NCI-H146 (cell line): ENCODE data around the gene MIEF1.

ENCODE experiments used
- DNase-seq: peaks from one replicate; lab custom pipeline; 2025; lab: John Stamatoyannopoulos, UW

The MIEF1 gene

GRCh38 chr22:39528681-39529486 lies 26.8 kb downstream of the MIEF1 start:
- DNase-seq, result peak; percentile 97

GRCh38 chr22:39529487-39529851 lies 27.4 kb downstream of the MIEF1 start:
- no peak for DNase-seq

GRCh38 chr22:39530116-39530515 lies 28.0 kb downstream of the MIEF1 start:
- no peak for DNase-seq

- no peak for DNase-seq
Observed at GRCh38 chr22:39530692-39531331, 28.7 kb downstream of the MIEF1 start.

GRCh38 chr22:39532215-39533073 lies 30.4 kb downstream of the MIEF1 start, which contains the start of gene RPS19BP1:
Gene RPS19BP1, minus strand, starts transcription at chr22:39532748. Its CDS starts 10 bp downstream, at chr22:39532738.
- peak; percentile 99 for DNase-seq

DNA sequence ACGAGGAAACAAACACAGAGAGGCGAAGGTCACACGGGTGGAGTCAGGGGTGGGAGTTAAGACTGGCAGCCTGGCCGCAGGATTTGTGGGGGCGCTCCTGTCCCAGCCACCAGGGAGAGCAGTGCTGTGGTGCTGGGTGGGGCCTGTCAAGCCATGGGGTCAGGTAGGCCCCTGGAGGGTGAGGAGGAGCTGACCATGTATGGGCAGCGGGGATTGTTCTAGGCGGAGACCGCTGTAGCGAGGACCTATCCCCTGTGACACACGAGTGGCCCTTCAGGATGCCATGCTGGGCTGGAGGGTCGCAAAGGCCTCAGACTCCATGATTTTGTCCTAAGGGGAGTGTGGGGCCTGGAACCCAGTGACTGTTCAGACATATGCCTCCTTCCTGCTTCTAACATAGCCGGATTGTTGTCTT lies 32.0 kb downstream of the MIEF1 start:
- DNase-seq, result no peak

- DNase-seq, result peak; percentile 62
Observed at GRCh38 chr22:39534591-39535356, 32.7 kb downstream of the MIEF1 start.

GRCh38 chr22:39535357-39535725 lies 33.3 kb downstream of the MIEF1 start:
- DNase-seq, result peak; percentile 34

GRCh38 chr22:39535831-39536449 lies 33.9 kb downstream of the MIEF1 start:
- no peak for DNase-seq

DNA sequence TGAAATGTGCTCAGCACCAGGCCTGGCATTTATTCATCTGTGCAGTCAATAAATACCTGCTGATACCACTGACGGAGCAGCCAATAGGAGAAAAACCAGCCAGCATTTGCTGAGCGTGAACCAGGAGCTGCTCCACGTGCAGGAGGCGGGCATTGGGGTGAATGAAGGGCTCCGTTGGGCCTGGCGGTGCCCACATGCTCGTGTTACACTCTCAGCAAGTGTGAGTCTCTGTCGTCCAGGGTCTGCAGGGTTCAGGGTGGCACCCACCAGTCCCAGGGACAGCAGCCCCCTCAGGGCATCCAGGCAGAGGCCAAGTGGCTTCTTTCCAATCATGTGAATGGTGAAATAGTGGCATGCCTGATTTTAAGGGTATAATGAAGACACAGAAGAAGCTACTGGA lies 34.6 kb downstream of the MIEF1 start:
- DNase-seq, result no peak

- no peak for DNase-seq
Observed at GRCh38 chr22:39537975-39538374, 35.9 kb downstream of the MIEF1 start.

GRCh38 chr22:39543095-39543494 lies 41.0 kb downstream of the MIEF1 start:
- DNase-seq, result no peak

DNA sequence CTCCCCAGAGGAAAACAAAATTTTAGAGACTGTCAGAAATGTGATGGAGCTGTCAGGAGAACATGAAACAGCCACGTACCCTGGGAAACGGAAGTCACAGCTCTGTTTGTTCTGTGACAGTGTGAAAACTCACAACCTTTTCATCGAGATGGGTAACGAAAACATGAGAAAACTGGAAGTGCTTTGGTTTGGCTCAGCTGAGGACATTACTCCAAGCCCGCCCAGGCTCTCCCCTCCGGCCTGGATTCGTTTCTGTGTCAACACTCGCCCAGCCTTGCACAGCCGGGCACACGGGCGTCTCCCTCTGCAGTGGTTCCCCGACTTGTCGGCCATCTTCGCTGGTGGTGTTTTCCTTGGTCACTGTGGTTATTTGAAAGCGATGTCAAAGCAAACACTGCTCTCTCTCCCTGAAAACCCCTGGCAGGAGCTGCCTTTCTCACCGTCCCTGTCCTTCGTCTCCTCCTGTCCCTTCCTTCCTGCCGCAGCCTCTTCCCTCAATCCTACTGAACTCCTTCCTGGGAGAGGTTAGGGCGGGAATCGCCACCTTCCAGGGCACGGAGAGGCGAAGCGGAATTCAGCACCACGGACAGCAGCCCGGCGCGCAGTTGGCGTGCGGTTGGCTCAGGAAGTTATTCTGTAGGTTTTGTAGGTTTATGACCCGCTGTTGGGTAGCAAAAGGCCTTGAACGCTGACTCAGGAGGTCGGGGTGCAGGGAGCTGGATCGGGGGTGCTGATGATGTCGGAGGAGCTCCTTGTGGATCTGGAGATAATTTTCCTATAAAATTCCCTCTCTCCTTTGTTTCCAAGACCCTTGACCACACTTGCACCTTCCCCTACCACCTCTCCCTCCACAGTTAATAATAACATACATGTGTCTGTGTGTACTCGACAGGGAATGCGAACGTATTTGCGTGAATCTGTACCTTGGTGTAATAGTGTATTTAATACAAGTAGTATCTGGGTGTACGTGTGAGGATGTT lies 43.6 kb downstream of the MIEF1 start:
- DNase-seq, result no peak

GRCh38 chr22:39546889-39547586 lies 44.9 kb downstream of the MIEF1 start:
- no peak for DNase-seq

GRCh38 chr22:39547587-39547947 lies 45.5 kb downstream of the MIEF1 start:
- no peak for DNase-seq

DNA sequence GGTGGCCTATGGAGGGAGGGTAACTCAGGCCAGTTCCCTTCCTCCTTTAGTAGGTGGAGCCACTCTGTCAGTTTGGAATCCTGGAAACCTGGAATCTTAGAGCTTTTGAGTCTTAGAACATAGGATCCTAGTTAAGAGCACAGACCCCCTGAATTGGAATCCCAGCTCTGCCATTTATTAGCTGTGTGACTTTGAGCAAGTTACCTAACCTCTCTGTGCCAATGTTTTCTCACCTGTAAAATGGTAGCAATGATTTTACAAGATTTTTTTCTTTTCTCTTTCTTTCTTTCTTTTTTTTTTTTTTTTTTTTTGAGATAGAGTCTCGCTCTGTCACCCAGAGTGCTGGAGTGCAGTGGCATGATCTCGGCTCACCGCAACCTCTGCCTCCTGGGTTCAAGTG lies 51.3 kb downstream of the MIEF1 start:
- DNase-seq, result no peak

DNA sequence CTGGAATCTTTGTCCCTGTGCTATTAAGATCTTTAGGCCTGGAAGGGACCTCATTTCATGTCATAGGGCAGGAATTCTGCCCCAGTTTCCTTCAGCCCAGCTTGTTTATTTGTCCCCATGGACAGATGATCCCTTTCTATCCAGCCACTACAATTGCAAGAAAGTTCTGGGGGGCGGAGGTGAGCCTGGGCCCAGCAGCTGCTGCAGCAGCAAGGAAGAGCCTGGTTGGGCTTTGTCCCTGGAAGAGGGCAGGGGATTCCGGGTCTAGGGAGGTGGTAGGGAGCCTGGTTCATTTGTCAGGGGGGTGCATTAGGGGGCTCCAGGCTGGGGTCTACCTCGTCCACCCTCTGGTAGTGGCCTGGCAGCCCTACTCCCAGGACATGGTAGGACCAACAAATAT lies 52.1 kb downstream of the MIEF1 start:
- no peak for DNase-seq

DNA sequence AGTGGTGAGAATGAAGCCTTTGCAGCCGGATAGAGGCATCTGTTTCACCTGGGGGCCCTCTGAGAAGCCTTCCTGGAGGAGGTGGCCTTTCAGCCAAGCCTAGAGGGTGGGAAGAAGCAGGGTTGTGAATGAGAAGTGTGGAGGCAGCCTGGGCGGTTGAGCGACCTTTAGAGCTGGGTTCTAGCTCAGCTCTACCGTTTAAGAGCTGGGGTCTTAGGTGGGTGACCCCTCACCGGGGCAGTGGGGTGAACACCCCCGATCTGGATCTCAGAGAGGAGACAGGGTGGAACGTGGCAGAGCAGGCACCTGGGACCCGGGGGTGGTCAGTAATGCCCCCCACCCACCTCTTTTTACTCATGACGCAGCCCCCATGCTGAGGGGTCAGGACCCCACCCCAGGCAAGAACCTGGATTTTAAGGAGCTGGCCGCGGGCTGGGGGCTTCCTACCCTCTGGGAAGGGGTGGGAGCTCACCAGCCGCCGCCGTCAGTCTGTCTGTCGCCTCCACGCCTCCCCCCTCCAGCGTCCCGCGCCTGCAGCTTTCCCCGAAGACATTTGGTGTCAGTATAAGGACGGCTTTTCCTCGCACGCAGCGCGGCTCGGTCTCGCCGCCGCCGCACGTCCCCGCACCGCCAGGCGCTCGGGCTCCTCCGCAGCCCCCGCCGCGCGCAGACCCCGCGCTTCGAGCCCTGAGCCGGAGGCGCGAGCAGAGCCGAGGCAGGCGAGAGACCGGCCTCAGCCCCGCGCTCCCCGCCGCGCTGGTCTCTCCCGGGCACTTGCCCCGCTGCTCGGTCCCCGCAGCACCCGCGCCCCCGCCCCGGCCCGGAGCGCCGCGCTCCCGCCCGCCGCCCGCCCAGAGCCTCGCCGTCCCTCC lies 55.1 kb downstream of the MIEF1 start:
- peak; percentile 42 for DNase-seq
